WTC11 (cell line): ENCODE measurements around the gene PRKCE. TPM values are rescaled to one million over a fixed set of nuclear protein-coding genes. Genes with fewer than 3 reads are reported as not detected.
A peak's percentile ranks its signal among the peaks of the same experiment; 100 is the strongest.

Experiments
- ATAC-seq: fragments of 200-7000 bp; cut with Tn5 transposase; 2 replicates; pipeline ENCODE4 v1.10.0; 2021; ENCODE audit warnings: mild to moderate bottlenecking, moderate library complexity
- CTCF ChIA-PET: fragments of 300-600 bp; sonication (Branson Sonifier 250); formaldehyde crosslinking; loops from one replicate; lab custom pipeline; 2021; ENCODE audit warnings: antibody characterized with exemption; lab: Charles Lee
- POLR2A ChIA-PET: fragments of 350-600 bp; sonication (Branson Sonifier 250); formaldehyde crosslinking; loops from one replicate; lab custom pipeline; 2021; ENCODE audit warnings: antibody characterized with exemption; lab: Charles Lee
- DNase-seq: peaks from one replicate; pipeline ENCODE4 v3.0.0; 2021; ENCODE audit warnings: low spot score
- H3K27ac Mint-ChIP-seq: 2 replicates; pipeline ENCODE4 v1.8.0; 2021; ENCODE audit warnings: mixed read lengths
- H3K27me3 Mint-ChIP-seq: 2 replicates; pipeline ENCODE4 v1.8.0; 2021; ENCODE audit warnings: low read depth, mild to moderate bottlenecking, moderate library complexity, mixed read lengths
- H3K36me3 Mint-ChIP-seq: 2 replicates; pipeline ENCODE4 v1.8.0; 2021; ENCODE audit warnings: mixed read lengths
- H3K4me1 Mint-ChIP-seq: 2 replicates; pipeline ENCODE4 v1.8.0; 2022; ENCODE audit warnings: mixed read lengths
- H3K4me3 Mint-ChIP-seq: 2 replicates; pipeline ENCODE4 v1.8.0; 2021; ENCODE audit warnings: mild to moderate bottlenecking, moderate library complexity, mixed read lengths
- H3K9me3 Mint-ChIP-seq: 2 replicates; pipeline ENCODE4 v1.8.0; 2021; ENCODE audit warnings: mixed read lengths
- GRHL2 ChIP-seq: fragments of 250-450 bp; sonication (Bioruptor Pico); IDR thresholded peaks from 2 replicates; pipeline ENCODE4 v1.8.0; 2022; ENCODE audit warnings: mild to moderate bottlenecking, moderate library complexity; ENCODE audit not compliant: insufficient replicate concordance, severe bottlenecking
- NR2C2 ChIP-seq: sonication (generic); formaldehyde crosslinking; IDR thresholded peaks from 2 replicates; pipeline ENCODE4 v1.8.0; 2022; ENCODE audit warnings: mild to moderate bottlenecking, missing genetic modification reagents
- RORB ChIP-seq: fragments of 250-450 bp; sonication (Bioruptor Pico); IDR thresholded peaks from 2 replicates; pipeline ENCODE4 v1.9.0; 2021; ENCODE audit warnings: mild to moderate bottlenecking
- SP1 ChIP-seq: sonication (generic); formaldehyde crosslinking; conservative IDR thresholded peaks from 2 replicates; pipeline ENCODE4 v1.8.1; 2022; ENCODE audit warnings: missing genetic modification reagents
- ZNF263 ChIP-seq: sonication (generic); formaldehyde crosslinking; IDR thresholded peaks from 2 replicates; pipeline ENCODE4 v1.8.1; 2022; ENCODE audit warnings: low read depth, mild to moderate bottlenecking, moderate library complexity, missing genetic modification reagents
- ZNF423 ChIP-seq: fragments of 250-450 bp; sonication (Bioruptor Pico); IDR thresholded peaks from 2 replicates; pipeline ENCODE4 v2.1.2; 2022; ENCODE audit warnings: mild to moderate bottlenecking, moderate library complexity
- ZNF671 ChIP-seq: fragments of 250-450 bp; sonication (Bioruptor Pico); IDR thresholded peaks from 2 replicates; pipeline ENCODE4 v1.8.0; 2021; ENCODE audit warnings: mild to moderate bottlenecking
- total RNA-seq: library from RNA; stranded (reverse); gene quantifications from 3 replicates; pipeline ENCODE4 v1.2.3, GENCODE V29; 2021
- TF ChIP-seq, protein P1 (sequence below): sonication (generic); formaldehyde crosslinking; IDR thresholded peaks from 2 replicates; pipeline ENCODE4 v1.8.0; 2022; ENCODE audit warnings: mild to moderate bottlenecking, missing genetic modification reagents
- TF ChIP-seq, protein P2 (sequence below): fragments of 250-450 bp; sonication (Bioruptor Pico); IDR thresholded peaks from 2 replicates; pipeline ENCODE4 v1.9.0; 2021; ENCODE audit warnings: mild to moderate bottlenecking
- TF ChIP-seq, protein P3 (sequence below): sonication (generic); formaldehyde crosslinking; conservative IDR thresholded peaks from 2 replicates; pipeline ENCODE4 v1.8.1; 2023; ENCODE audit warnings: mild to moderate bottlenecking, low read depth, missing genetic modification reagents, moderate library complexity
- TF ChIP-seq, protein P4 (sequence below): fragments of 250-450 bp; sonication (Bioruptor Pico); IDR thresholded peaks from 2 replicates; pipeline ENCODE4 v1.9.0; 2021; ENCODE audit warnings: moderate library complexity, mild to moderate bottlenecking, inconsistent platforms, borderline replicate concordance

The PRKCE gene
- total RNA-seq, 1 experiment from 2014 or later: 5.8 TPM

DNA sequence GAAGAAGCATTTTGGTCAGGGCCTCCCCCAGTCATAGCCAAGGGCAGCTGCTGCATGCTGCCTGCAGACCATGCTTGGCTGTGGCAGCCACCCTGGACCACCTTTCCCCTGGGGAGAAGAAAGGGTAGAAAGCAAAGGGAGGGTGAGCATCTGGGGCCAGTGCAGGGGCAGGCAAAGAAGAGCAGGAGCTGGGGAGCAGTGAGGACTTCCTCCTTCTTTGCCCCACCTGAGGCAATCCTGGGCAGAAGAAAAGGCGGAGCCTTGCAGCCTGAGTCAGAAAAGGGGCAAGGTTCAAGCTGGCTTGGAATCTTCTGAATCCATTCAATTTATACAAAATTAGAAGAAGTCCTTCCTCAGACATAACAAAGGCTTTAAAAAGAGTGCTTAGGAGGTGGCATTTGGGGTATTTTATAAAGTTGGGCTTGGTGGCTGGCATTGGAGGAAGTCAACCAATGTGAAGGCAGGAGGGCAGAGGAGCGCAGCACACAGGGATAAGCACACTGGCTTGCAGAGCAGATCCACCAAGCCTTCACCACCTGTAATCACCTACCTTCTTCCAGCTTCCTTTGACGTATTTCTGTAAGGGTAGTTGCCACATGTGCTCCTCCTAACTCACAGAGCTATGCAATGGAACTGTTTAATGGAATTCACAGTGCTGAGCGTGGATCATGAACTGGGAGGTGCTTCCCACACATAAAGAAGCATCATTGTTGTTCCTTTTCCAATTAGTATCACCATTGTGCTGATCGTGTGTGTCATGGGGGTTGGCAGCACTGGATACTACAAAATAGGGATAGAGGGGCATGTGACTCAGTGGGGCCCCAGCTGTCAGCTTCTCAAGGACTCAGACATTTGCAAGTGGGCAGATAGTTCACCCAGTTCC, 491.3 kb downstream of the PRKCE start:
- Mint-ChIP-seq H3K9me3 (no peaks in the 10 kb centered on the region), H3K36me3 (no peaks in the 10 kb centered on the region), H3K27ac (no peak overlapping the region), H3K27me3 (no peaks in the 10 kb centered on the region), H3K4me3 (no peak overlapping the region), H3K4me1 (peaks cover 14% of the 10 kb centered on the region)
- TF ChIP-seq RORB (CRISPR knock-in tag) (no peak), SP1 (CRISPR knock-in tag) (no peak)
- TF ChIP-seq, protein P1, sequence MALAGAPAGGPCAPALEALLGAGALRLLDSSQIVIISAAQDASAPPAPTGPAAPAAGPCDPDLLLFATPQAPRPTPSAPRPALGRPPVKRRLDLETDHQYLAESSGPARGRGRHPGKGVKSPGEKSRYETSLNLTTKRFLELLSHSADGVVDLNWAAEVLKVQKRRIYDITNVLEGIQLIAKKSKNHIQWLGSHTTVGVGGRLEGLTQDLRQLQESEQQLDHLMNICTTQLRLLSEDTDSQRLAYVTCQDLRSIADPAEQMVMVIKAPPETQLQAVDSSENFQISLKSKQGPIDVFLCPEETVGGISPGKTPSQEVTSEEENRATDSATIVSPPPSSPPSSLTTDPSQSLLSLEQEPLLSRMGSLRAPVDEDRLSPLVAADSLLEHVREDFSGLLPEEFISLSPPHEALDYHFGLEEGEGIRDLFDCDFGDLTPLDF (CRISPR knock-in tag): no peak
- ChIA-PET POLR2A (interaction anchor here (0.6 kb wide), 1 partner anchor 211 kb away, joined by 4 read pairs; no protein-coding TSS in a partner anchor), CTCF (interaction anchor here (1.0 to 1.1 kb wide), 2 partner anchors 80 to 151 kb away, joined by 3 read pairs; no protein-coding TSS in a partner anchor)
- ATAC-seq: no peak
- no peak for DNase-seq

DNA sequence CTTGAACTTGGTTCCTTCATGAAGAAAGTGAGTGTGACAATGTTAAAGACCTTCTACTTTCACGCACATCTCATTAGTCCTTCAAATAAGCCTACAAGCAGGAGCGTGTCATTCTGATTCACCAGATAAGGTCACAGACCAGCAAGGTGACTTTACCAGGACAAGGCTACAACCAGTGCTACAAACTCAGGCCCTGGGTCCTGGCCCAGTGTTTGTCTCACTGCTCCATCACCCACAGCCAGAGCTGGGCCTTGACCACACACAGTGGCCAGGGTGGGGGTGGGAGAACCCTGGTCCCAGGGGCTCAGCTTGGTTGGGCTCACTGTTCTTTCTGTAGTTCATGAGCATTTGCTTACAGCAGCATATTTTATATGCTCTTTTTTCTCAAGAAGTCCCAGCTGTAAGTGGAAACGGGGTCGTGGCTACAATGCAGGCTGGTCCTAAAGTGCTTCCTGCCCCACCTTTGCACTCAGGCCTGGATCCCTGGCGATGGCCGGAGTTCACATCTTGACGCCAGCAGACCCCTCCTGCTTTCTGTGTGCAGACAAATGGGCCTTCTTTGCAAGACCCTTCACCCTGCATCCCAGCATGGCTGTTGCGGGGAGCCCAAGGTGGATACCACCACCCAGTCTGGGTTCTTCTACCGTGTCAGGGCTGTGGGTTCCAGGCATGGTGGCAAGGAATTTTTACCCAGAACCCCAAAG, 492.1 kb downstream of the PRKCE start:
- ATAC-seq (no peak), DNase-seq (no peak)
- no peaks in the 10 kb centered on the region for H3K9me3 Mint-ChIP-seq
- CTCF ChIA-PET: interaction anchor here (1.0 to 1.1 kb wide), 3 partner anchors 41 to 150 kb away, joined by 3 read pairs; no protein-coding TSS in a partner anchor
- H3K4me3 Mint-ChIP-seq: no peak overlapping the region
- peaks cover 14% of the 10 kb centered on the region for H3K4me1 Mint-ChIP-seq
- TF ChIP-seq, protein P2, sequence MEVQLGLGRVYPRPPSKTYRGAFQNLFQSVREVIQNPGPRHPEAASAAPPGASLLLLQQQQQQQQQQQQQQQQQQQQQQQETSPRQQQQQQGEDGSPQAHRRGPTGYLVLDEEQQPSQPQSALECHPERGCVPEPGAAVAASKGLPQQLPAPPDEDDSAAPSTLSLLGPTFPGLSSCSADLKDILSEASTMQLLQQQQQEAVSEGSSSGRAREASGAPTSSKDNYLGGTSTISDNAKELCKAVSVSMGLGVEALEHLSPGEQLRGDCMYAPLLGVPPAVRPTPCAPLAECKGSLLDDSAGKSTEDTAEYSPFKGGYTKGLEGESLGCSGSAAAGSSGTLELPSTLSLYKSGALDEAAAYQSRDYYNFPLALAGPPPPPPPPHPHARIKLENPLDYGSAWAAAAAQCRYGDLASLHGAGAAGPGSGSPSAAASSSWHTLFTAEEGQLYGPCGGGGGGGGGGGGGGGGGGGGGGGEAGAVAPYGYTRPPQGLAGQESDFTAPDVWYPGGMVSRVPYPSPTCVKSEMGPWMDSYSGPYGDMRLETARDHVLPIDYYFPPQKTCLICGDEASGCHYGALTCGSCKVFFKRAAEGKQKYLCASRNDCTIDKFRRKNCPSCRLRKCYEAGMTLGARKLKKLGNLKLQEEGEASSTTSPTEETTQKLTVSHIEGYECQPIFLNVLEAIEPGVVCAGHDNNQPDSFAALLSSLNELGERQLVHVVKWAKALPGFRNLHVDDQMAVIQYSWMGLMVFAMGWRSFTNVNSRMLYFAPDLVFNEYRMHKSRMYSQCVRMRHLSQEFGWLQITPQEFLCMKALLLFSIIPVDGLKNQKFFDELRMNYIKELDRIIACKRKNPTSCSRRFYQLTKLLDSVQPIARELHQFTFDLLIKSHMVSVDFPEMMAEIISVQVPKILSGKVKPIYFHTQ (CRISPR knock-in tag): no peak
- TF ChIP-seq, protein P3, sequence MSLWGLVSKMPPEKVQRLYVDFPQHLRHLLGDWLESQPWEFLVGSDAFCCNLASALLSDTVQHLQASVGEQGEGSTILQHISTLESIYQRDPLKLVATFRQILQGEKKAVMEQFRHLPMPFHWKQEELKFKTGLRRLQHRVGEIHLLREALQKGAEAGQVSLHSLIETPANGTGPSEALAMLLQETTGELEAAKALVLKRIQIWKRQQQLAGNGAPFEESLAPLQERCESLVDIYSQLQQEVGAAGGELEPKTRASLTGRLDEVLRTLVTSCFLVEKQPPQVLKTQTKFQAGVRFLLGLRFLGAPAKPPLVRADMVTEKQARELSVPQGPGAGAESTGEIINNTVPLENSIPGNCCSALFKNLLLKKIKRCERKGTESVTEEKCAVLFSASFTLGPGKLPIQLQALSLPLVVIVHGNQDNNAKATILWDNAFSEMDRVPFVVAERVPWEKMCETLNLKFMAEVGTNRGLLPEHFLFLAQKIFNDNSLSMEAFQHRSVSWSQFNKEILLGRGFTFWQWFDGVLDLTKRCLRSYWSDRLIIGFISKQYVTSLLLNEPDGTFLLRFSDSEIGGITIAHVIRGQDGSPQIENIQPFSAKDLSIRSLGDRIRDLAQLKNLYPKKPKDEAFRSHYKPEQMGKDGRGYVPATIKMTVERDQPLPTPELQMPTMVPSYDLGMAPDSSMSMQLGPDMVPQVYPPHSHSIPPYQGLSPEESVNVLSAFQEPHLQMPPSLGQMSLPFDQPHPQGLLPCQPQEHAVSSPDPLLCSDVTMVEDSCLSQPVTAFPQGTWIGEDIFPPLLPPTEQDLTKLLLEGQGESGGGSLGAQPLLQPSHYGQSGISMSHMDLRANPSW (CRISPR knock-in tag): no peak
- no peak for TF ChIP-seq NR2C2 (CRISPR knock-in tag)
- no peak for TF ChIP-seq ZNF671
- no peak overlapping the region for H3K27ac Mint-ChIP-seq
- no peaks in the 10 kb centered on the region for H3K27me3 Mint-ChIP-seq
- POLR2A ChIA-PET: interaction anchor here (0.6 kb wide), 1 partner anchor 210 kb away, joined by 4 read pairs; no protein-coding TSS in a partner anchor
- H3K36me3 Mint-ChIP-seq: no peaks in the 10 kb centered on the region

DNA sequence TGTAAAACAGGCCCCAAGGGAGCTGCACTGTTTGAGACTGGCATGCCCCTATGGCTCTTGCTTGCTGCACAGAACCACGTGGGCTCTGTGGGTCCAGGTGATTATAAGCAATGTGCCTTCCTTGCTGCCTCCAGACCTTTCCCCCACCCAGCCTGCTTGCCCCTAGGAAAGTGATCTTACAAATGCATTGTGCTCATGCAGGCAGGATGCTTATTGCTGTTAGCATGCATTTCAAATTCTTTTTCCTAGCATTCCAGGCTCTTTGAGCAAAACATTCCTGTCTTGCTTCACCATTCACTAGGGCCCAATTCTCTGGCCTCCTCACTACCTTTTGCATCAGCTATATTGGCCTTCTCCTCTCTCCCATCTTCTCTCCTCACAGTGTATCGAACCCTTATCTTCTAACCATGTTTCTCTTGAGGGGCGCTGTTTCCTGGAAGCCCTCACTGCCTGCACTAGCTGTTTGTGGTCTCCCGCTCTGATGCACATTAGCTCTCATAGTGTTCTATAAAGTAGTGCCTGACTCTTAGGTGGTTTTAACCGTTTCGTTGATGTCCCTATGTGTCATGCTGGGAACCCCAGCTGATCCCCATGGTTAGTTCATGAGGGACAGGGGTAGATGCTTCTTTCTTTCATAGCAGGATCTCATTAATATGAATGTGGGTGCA, 492.8 kb downstream of the PRKCE start:
- DNase-seq (no peak), ATAC-seq (peak; percentile 62)
- ChIA-PET POLR2A (no interaction called here), CTCF (interaction anchor here (0.7 to 1.1 kb wide), 2 partner anchors 40 to 81 kb away, joined by 3 read pairs; no protein-coding TSS in a partner anchor)
- Mint-ChIP-seq H3K36me3 (no peaks in the 10 kb centered on the region), H3K27ac (no peak overlapping the region; the same call in 1 of the 2 replicates), H3K27me3 (no peaks in the 10 kb centered on the region), H3K9me3 (no peaks in the 10 kb centered on the region), H3K4me1 (peaks cover 14% of the 10 kb centered on the region), H3K4me3 (no peak overlapping the region)
- TF ChIP-seq ZNF263 (CRISPR knock-in tag): no peak
- TF ChIP-seq ZNF423 (CRISPR knock-in tag): no peak
- TF ChIP-seq, protein P4, sequence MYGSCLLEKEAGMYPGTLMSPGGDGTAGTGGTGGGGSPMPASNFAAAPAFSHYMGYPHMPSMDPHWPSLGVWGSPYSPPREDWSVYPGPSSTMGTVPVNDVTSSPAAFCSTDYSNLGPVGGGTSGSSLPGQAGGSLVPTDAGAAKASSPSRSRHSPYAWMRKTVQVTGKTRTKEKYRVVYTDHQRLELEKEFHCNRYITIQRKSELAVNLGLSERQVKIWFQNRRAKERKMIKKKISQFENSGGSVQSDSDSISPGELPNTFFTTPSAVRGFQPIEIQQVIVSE (CRISPR knock-in tag): no peak
- TF ChIP-seq, protein P1 (CRISPR knock-in tag): no peak
- TF ChIP-seq GRHL2: no peak
- TF ChIP-seq, all 79 proteins: peak for 0
